PFSK-1 (cell line): ENCODE results near the gene C8G.

Experiments used
- FOXP2 ChIP-seq: optimal IDR thresholded peaks from 2 replicates; pipeline ENCODE3; 2011; ENCODE audit warnings: borderline replicate concordance, control low read depth, inconsistent platforms; ENCODE audit not compliant: insufficient read depth; ENCODE audit errors: extremely low read length, extremely low read depth
- POLR2AphosphoS5 ChIP-seq: IDR thresholded peaks from 2 replicates; pipeline ENCODE4 v1.6.1; 2012; ENCODE audit warnings: low read depth, mild to moderate bottlenecking, control low read depth, low read length, moderate library complexity
- REST ChIP-seq, 2 experiments: IDR thresholded peaks; 2 replicates each; pipeline versions ENCODE4 v1.6.1 to v1.8.0; 2011 to 2012; ENCODE audit warnings: low read depth in 2 of 2, low read length in 2 of 2, control low read depth in 1 of 2, inconsistent platforms in 1 of 2, mild to moderate bottlenecking in 1 of 2, moderate library complexity in 1 of 2; ENCODE audit not compliant: insufficient read depth in 1 of 2
- SIN3A ChIP-seq: IDR thresholded peaks from 2 replicates; pipeline ENCODE4 v1.6.1; 2012; ENCODE audit warnings: mild to moderate bottlenecking, low read length, moderate library complexity, borderline replicate concordance; ENCODE audit not compliant: insufficient read depth
- TAF1 ChIP-seq: IDR thresholded peaks from 2 replicates; pipeline ENCODE4 v1.6.1; 2012; ENCODE audit warnings: low read length, control low read depth, borderline replicate concordance; ENCODE audit not compliant: insufficient read depth

Gene C8G

GRCh38 chr9:136957461-136957860 lies 12.4 kb downstream of the C8G start:
- TF ChIP-seq POLR2AphosphoS5 (no peak), FOXP2 (no peak), TAF1 (no peak)

GRCh38 chr9:136957901-136958300 lies 12.9 kb downstream of the C8G start:
- TF ChIP-seq SIN3A (no peak), FOXP2 (no peak), TAF1 (no peak), REST (IDR thresholded peaks at IDR 0.05; ENCODE audit: insufficient read depth in 1 of 2, low read depth in 2 of 2, low read length in 2 of 2) (no peak), POLR2AphosphoS5 (no peak)

- TF ChIP-seq FOXP2: no peak
- TF ChIP-seq SIN3A: no peak
- TF ChIP-seq TAF1: no peak
- no peak for TF ChIP-seq REST (IDR thresholded peaks at IDR 0.05; ENCODE audit: insufficient read depth in 1 of 2, low read depth in 2 of 2, low read length in 2 of 2)
- no peak for TF ChIP-seq POLR2AphosphoS5
These were observed 13.4 kb downstream of the C8G start for GRCh38 chr9:136958473-136958872.

GRCh38 chr9:136958898-136959850 lies 14.1 kb downstream of the C8G start:
- TF ChIP-seq FOXP2 (no peak), REST (IDR thresholded peaks at IDR 0.05; ENCODE audit: insufficient read depth in 1 of 2, low read depth in 2 of 2, low read length in 2 of 2) (no peak), SIN3A (no peak), POLR2AphosphoS5 (no peak), TAF1 (no peak)

GRCh38 chr9:136960212-136960937 lies 15.3 kb downstream of the C8G start:
- no peak for TF ChIP-seq REST (IDR thresholded peaks at IDR 0.05; ENCODE audit: insufficient read depth in 1 of 2, low read depth in 2 of 2, low read length in 2 of 2)
- no peak for TF ChIP-seq POLR2AphosphoS5
- no peak for TF ChIP-seq FOXP2
- TF ChIP-seq TAF1: no peak
- no peak for TF ChIP-seq SIN3A
